Daoy (cell line): ENCODE results near the gene SLC25A6. TPM values are rescaled to one million over a fixed set of nuclear protein-coding genes. Genes with fewer than 3 reads are reported as not detected.
"Not testable (repeated sequence)": the region's sequence is repeated elsewhere in the genome, so short reads cannot be mapped to it uniquely, and the experiment has no call there.

Experiments used
- DNase-seq: peaks from one replicate; pipeline ENCODE4 v3.0.0-alpha.2; 2015; ENCODE audit warnings: low read depth
- total RNA-seq: library from RNA; depleted of rRNA; stranded (reverse); fragments of >200 nt; shearing (Covaris generic); gene quantifications from 2 replicates; pipeline ENCODE4 v1.2.3, GENCODE V29; 2014

SLC25A6 gene
- total RNA-seq, 1 experiment from 2014 or later = 77.5 TPM

DNA sequence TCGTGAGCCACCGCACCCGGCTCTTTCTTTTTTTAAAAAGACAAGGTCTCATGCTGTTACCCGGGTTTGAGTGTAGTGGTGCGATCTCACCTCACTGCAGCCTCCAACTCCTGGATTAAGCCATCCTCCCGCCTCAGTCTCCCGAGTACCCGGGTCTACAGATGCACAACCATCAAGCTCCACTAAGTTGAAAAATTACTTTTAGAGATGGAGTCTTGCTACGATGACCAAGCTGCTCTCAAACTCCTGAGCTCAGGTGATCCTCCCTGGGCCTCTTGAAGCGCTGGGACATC is 2.0 kb downstream of the SLC25A6 start:
- no peak for DNase-seq

DNA sequence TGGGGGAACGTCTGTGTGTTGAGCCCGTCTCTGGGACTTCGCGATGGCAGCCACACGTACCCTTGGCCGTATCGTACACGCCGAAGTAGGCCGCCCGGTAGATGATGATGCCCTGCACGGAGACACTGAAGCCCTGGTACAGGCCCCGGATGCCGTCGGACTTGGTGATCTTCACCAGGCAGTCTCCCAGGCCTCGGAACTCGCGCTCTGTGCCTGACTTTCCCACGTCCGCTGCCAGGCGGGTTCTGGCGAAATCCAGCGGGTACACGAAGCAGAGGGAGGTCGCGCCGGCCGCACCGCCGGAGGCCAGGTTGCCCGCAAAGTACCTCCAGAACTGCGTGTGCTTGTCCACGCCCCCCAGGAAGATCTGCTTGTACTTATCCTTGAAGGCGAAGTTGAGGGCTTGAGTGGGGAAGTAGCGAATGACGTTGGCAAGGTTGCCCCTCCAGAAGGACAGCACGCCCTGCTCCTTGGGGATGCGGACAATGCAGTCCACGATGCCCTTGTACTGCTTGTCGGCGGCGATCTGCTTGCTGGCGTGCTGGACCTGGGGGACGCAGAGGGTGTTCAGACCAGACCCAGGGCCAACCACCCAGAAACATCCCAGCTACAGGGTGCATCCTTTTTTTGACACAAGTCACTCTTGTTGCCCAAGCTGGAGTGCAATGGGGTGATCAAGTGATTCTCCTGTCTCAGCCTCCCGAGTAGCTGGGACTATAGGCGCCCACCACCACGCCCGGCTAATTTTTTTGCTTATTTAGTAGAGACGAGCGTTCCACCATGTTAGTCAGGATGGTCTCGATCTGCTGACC is 2.5 kb downstream of the SLC25A6 start:
- DNase-seq = no peak

GRCh38 chrX:1388651-1389050 is 3.3 kb downstream of the SLC25A6 start:
- no peak for DNase-seq

GRCh38 chrX:1387141-1387776 is 4.7 kb downstream of the SLC25A6 start:
- no peak for DNase-seq

DNA sequence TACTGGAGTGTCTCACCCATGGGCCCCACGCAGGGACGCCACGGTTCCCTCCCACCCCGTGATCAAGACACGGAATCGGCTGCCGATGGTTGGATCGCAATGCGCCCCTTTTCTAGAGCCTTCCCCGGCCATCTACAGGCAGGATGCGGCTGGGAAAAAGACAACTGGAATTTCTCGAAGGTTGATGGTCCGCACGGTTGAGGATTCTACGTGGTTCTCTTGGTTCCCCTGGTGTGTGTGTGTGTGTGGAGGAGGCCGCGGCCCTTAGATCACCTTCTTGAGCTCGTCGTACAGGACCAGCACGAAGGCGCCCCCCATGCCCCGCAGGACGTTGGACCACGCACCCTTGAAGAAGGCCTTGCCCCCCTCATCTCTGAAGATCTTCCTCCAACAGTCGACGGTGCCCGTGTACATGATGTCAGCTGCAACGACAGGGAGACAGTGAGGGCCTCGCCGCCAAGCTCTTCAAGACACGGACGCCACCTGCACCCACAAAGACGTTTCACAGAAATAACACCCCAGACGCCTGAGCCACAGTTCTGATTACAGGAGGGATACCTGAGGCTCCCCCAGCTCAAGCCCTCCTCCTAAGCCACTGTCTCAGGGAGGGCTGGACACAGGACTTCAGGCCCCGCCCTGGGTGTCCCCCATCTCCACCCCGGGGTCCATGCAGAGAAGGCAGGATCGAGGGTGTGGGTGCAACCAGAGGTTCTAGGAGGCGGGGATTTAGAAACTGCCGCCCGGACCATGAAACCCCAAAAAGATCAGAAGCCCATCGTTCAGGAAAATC is 5.4 kb downstream of the SLC25A6 start:
- no peak for DNase-seq

GRCh38 chrX:1385253-1386223 is 6.4 kb downstream of the SLC25A6 start:
- no peak for DNase-seq

DNA sequence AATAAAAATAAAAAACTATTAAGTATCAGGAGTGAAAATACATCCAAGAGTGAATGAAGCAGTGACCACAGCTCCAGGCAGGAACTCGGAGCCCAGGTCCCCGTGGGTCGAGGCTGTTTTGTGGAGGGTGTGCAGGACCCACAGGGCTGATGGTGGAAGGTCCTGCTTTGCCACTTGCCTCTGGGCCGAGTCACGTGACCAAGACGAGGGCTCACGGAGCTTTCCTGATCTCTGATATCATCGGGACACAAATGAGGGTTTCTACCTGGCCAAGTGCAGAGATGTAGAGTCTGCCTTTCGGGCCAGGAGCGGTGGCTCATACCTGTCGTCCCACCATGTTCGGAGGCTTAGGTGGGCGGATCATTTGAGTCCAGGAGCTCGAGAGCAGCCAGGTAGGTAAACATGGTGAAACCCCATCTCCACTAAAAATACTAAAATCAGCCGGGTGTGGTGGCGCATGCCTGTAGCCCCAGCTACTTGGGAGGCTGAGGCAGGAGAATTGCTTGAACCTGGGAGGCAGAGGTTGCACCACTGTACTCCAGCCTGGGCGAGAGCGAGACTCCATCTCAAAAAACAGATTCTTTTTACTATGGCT is 7.2 kb downstream of the SLC25A6 start:
- DNase-seq = no peak

GRCh38 chrX:1380672-1381233 is 11.2 kb downstream of the SLC25A6 start:
- DNase-seq = no peak

DNA sequence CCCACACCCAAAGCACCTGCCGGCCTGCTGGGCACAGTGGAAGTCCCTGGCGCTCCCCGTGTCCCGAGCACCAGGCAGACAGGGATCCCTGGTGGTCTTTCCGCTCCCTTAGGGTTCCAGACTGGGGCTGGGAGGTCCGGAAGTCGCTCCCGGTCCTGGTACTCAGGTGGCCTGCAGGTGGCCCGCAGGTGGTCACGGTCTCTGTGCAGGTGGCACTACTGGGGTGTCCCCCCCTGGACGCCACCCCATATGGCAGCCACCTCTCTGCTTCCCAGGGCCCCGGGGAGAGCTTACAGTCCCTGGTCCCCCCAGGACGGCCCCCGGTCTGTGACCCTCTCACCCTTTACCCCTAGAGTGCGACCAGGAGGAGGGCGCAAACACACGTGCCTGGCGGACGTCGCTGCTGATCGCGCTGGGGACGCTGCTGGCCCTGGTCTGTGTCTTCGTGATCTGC is 13.6 kb downstream of the SLC25A6 start:
- no peak for DNase-seq

- no peak for DNase-seq
These were observed 23.6 kb downstream of the SLC25A6 start for GRCh38 chrX:1368385-1368698.

- DNase-seq = not testable (repeated sequence)
These were observed 25.6 kb downstream of the SLC25A6 start for GRCh38 chrX:1366363-1366762.

GRCh38 chrX:1361910-1362309 is 30.0 kb downstream of the SLC25A6 start:
- DNase-seq = no peak

DNA sequence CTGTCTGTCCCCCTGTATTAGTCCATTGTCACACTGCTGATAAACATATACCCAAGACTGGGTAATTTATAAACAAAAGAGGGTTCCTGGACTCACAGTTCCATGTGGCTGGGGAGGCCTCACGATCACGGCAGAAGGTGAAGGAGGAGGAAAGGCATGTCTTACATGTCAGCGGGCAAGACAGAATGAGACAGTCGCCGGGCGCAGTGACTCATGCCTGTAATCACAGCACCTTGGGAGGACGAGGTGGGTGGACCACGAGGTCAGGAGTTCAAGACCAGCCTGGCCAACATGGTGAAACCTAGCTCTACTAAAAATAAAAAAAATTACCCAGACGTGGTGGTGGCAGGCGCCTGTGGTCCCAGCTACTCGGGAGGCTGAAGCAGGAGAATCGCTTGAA is 30.6 kb downstream of the SLC25A6 start:
- DNase-seq = peak; percentile 36

- DNase-seq = no peak
These were observed 31.7 kb downstream of the SLC25A6 start for GRCh38 chrX:1360171-1360570.

DNA sequence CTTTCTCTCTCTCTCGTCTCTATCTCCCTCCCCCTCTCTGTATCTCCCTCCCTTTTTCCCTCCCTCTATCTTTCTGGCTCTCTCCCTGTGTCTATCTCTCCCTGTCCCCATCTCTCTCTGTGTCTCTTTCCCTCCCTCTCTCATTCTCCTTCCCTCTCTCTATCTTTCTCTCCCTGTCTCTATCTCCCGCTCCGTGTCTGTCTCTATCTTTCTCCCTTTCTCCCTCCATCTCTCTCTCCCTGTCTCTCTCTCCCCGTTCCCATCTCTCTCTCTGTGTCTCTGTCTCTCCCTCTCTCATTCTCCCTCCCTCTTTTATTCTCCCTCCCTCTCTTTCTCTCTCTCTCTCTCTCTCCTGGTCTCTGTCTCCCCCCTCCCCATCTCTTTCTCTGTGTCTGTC is 32.4 kb downstream of the SLC25A6 start:
- no peak for DNase-seq

DNA sequence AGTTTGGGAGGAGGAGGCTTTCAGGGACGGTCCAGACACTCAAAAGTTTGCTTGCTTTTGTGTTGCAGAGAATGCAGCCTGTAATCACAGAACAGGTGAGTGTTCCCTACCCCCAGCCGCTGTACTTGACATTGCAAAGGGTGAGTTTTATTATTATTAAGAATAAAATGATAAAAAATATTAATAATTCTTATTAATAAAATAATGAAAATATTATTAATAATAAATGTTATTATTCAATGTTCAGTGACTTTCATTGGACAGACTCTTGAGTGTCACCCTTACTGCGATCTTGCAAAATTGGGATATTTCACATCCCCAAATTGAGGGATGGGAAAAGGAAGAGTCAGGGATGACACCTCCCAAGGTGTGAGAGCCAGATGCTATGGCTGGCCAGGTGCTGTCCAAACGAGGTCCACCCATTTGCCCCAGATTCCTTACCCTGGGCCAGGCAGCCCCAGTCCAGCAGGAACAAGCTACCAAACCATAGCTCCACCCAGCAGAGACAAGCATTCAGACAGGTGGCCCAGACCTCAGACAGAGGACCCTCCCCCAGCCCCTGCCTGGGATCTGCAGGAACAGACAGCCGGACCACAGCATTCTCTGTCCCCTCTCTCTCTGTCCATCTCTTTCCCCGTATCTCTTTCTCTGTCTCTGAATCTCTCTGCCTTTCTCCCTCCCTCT is 33.0 kb downstream of the SLC25A6 start:
- DNase-seq = no peak

GRCh38 chrX:1357993-1358392 is 33.9 kb downstream of the SLC25A6 start:
- no peak for DNase-seq

DNA sequence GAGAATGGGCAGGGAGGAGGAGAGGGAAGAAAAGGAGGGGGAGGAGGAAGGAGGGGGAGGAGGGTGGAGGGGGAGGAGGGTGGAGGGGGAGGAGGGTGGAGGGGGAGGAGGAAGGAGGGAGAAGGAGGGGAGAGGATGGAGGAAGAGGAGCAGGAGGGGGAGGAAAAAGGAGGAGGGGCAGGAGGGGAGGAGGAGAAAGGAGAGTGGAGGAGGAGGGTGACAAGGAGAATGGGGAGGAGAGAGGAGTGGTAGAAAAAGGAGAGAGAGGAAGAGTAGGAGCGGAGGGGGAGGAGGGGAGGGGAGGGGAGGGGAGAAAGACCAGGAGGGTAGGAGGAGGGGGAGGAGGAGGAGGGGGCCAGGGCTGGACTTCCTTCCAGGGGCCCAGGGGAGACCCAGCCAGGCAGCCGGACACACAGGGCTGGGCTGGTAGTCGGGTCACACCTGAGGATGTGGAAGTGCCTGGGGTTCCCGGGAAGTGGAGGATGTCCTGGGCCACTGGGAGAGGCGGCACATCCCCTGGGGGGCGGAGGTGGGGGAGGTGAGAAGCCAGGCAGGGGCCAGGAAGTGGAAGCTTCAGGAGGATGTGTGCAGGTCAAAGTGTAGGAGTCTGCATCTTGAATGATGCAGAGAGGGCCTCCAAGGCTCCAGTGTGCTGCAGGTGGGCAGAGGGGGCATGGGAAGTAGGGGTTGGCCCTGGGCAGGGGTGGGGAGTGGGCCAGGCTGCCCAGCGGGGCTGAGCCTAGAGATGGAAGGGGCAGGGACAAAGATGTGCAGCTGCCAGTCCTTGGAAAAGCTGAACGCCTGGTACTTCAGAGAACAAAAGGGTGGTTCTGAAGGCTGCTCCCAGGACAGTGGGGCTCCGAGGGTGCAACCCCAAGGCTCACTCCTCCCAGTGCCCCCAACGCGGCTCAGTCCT is 36.5 kb downstream of the SLC25A6 start:
- DNase-seq = no peak
